Urinary bladder (tissue), 4 donors: ENCODE data around the gene WDR76. TPM values are rescaled to one million over a fixed set of nuclear protein-coding genes. Genes with fewer than 3 reads are reported as not detected.
A peak's percentile ranks its signal among the peaks of the same experiment; 100 is the strongest.

ENCODE experiments used
- DNase-seq: peaks from one replicate; pipeline ENCODE4 v3.0.0-alpha.2; 2015; ENCODE audit errors: extremely low spot score
- H3K27ac ChIP-seq: one replicate; pipeline ENCODE4 v1.5.1; 2013; ENCODE audit warnings: low read depth, mild to moderate bottlenecking, moderate library complexity
- H3K36me3 ChIP-seq: one replicate; pipeline ENCODE4 v1.6.1; 2013; ENCODE audit warnings: mild to moderate bottlenecking, moderate library complexity; ENCODE audit not compliant: insufficient read depth
- H3K4me1 ChIP-seq: one replicate; pipeline ENCODE4 v1.6.1; 2013; ENCODE audit warnings: mild to moderate bottlenecking, moderate library complexity; ENCODE audit not compliant: insufficient read depth
- H3K4me3 ChIP-seq: one replicate; pipeline ENCODE4 v1.5.1; 2013; ENCODE audit warnings: low read depth, low read length
- WGBS: extraction: QIAGEN DNeasy Blood & Tissue Kit; methylation state at CpG from one replicate; pipeline ENCODE4 v1.1.7; 2013; 5-methylcytosine and 5-hydroxymethylcytosine counted together
- polyA plus RNA-seq: library from polyadenylated mRNA; stranded (reverse); fragments of 200-250 nt; gene quantifications from one replicate; pipeline ENCODE4 v1.2.3, GENCODE V29; 2013
- total RNA-seq: library from RNA; depleted of rRNA; stranded (reverse); fragments of >200 nt; gene quantifications from one replicate; pipeline ENCODE4 v1.2.3, GENCODE V29; 2014
- donor health status: healthy with polysubstance abuse.
- donor health status: healthy.

WDR76 gene
- total and polyA plus RNA-seq, 2 donors: 3.1 to 17.1 TPM

- H3K36me3 ChIP-seq: no peaks in the 10 kb centered on the region
- WGBS: 79% methylated on average over 2 of the region's 2 CpGs
- DNase-seq: no peak
- no peaks in the 10 kb centered on the region for H3K4me1 ChIP-seq
- no peak overlapping the region for H3K27ac ChIP-seq
- H3K4me3 ChIP-seq: no peak overlapping the region
Measured at GRCh38 chr15:43898891-43899290, 72.1 kb downstream of the WDR76 start.

GRCh38 chr15:43899928-43900327, 73.1 kb downstream of the WDR76 start:
- Histone ChIP-seq H3K4me3 (no peak overlapping the region), H3K36me3 (no peaks in the 10 kb centered on the region), H3K4me1 (no peaks in the 10 kb centered on the region), H3K27ac (no peak overlapping the region)
- no peak for DNase-seq
- WGBS: 88% methylated on average over 5 of the region's 5 CpGs

GRCh38 chr15:43900996-43901395, 74.2 kb downstream of the WDR76 start:
- Histone ChIP-seq H3K4me3 (no peak overlapping the region), H3K4me1 (no peaks in the 10 kb centered on the region), H3K27ac (no peak overlapping the region), H3K36me3 (no peaks in the 10 kb centered on the region)
- no peak for DNase-seq
- 100% methylated on average over 1 of the region's 1 CpG for WGBS

GRCh38 chr15:43901495-43901894, 74.7 kb downstream of the WDR76 start:
- H3K4me1 ChIP-seq: no peaks in the 10 kb centered on the region
- WGBS: 71% methylated on average over 10 of the region's 10 CpGs
- no peak for DNase-seq
- no peak overlapping the region for H3K4me3 ChIP-seq
- no peak overlapping the region for H3K27ac ChIP-seq
- H3K36me3 ChIP-seq: no peaks in the 10 kb centered on the region

GRCh38 chr15:43903864-43904290, 77.1 kb downstream of the WDR76 start:
- Histone ChIP-seq H3K4me3 (no peak overlapping the region), H3K4me1 (no peaks in the 10 kb centered on the region), H3K27ac (no peak overlapping the region), H3K36me3 (no peaks in the 10 kb centered on the region)
- no peak for DNase-seq
- WGBS: 12% methylated on average over 8 of the region's 8 CpGs

- DNase-seq: no peak
- H3K4me3 ChIP-seq: no peak overlapping the region
- no peaks in the 10 kb centered on the region for H3K36me3 ChIP-seq
- 94% methylated on average over 7 of the region's 7 CpGs for WGBS
- no peaks in the 10 kb centered on the region for H3K4me1 ChIP-seq
- no peak overlapping the region for H3K27ac ChIP-seq
Measured at GRCh38 chr15:43905755-43906154, 79.0 kb downstream of the WDR76 start.

- Histone ChIP-seq H3K4me3 (no peak overlapping the region), H3K36me3 (no peaks in the 10 kb centered on the region), H3K4me1 (no peaks in the 10 kb centered on the region), H3K27ac (no peak overlapping the region)
- 71% methylated on average over 4 of the region's 4 CpGs for WGBS
- DNase-seq: no peak
Measured at GRCh38 chr15:43908516-43909050, 81.8 kb downstream of the WDR76 start.

GRCh38 chr15:43911235-43911781, 84.5 kb downstream of the WDR76 start:
- Histone ChIP-seq H3K36me3 (no peaks in the 10 kb centered on the region), H3K4me1 (no peaks in the 10 kb centered on the region), H3K4me3 (no peak overlapping the region), H3K27ac (no peak overlapping the region)
- 68% methylated on average over 4 of the region's 4 CpGs for WGBS
- peak; percentile 11 for DNase-seq

- no peak for DNase-seq
- 93% methylated on average over 6 of the region's 6 CpGs for WGBS
- Histone ChIP-seq H3K27ac (no peak overlapping the region), H3K4me3 (no peak overlapping the region), H3K4me1 (no peaks in the 10 kb centered on the region), H3K36me3 (no peaks in the 10 kb centered on the region)
Measured at GRCh38 chr15:43912208-43912607, 85.4 kb downstream of the WDR76 start.

- no peak for DNase-seq
- no peak overlapping the region for H3K4me3 ChIP-seq
- WGBS: 5% methylated on average over 1 of the region's 1 CpG
- H3K4me1 ChIP-seq: no peaks in the 10 kb centered on the region
- no peak overlapping the region for H3K27ac ChIP-seq
- no peaks in the 10 kb centered on the region for H3K36me3 ChIP-seq
Measured at GRCh38 chr15:43913026-43913780, 86.4 kb downstream of the WDR76 start.

GRCh38 chr15:43913941-43914340, 87.1 kb downstream of the WDR76 start:
- no peak for DNase-seq
- Histone ChIP-seq H3K4me1 (no peaks in the 10 kb centered on the region), H3K36me3 (no peaks in the 10 kb centered on the region), H3K4me3 (no peak overlapping the region), H3K27ac (no peak overlapping the region)
- WGBS: 71% methylated on average over 1 of the region's 1 CpG

- DNase-seq: no peak
- H3K4me1 ChIP-seq: no peaks in the 10 kb centered on the region
- no peak overlapping the region for H3K27ac ChIP-seq
- H3K4me3 ChIP-seq: no peak overlapping the region
- WGBS: 35% methylated on average over 5 of the region's 5 CpGs
- H3K36me3 ChIP-seq: no peaks in the 10 kb centered on the region
Measured at GRCh38 chr15:43915631-43916325, 89.0 kb downstream of the WDR76 start.

GRCh38 chr15:43916326-43916660, 89.5 kb downstream of the WDR76 start:
- H3K36me3 ChIP-seq: no peaks in the 10 kb centered on the region
- no peak overlapping the region for H3K27ac ChIP-seq
- H3K4me1 ChIP-seq: no peaks in the 10 kb centered on the region
- no peak overlapping the region for H3K4me3 ChIP-seq
- WGBS: 83% methylated on average over 4 of the region's 4 CpGs
- no peak for DNase-seq
